Lung (tissue), 12 donors: ENCODE measurements around the gene LAMC2. TPM values are rescaled to one million over a fixed set of nuclear protein-coding genes. Genes with fewer than 3 reads are reported as not detected.
A peak's percentile ranks its signal among the peaks of the same experiment; 100 is the strongest.

Experiments
- ATAC-seq: fragments of 200-7000 bp; cut with Tn5 transposase; one replicate; pipeline ENCODE4 v1.9.1; 2020; ENCODE audit warnings: moderate number of reproducible peaks; ENCODE audit not compliant: insufficient read depth, low FRiP score
- DNase-seq, 3 donors: peaks; one replicate each; pipeline ENCODE4 v3.0.0-alpha.2; 2013 to 2017
- H3K27ac ChIP-seq, 2 donors: one replicate each; pipeline ENCODE4 v1.5.1; 2013; ENCODE audit warnings: mild to moderate bottlenecking in 2 of 2, moderate library complexity in 2 of 2, control low read depth in 1 of 2, inconsistent platforms in 1 of 2, low read depth in 1 of 2, low read length in 1 of 2
- H3K27me3 ChIP-seq, 3 donors: one replicate each; pipeline ENCODE4 v1.5.1; 2013; ENCODE audit warnings: low read length in 2 of 3; ENCODE audit not compliant: control insufficient read depth in 3 of 3, insufficient read depth in 3 of 3
- H3K36me3 ChIP-seq, 4 donors: one replicate each; pipeline ENCODE4 v1.5.1; 2013; ENCODE audit warnings: low read length in 4 of 4, mild to moderate bottlenecking in 1 of 4, moderate library complexity in 1 of 4; ENCODE audit not compliant: control insufficient read depth in 4 of 4, insufficient read depth in 4 of 4
- H3K4me1 ChIP-seq, 5 donors: one replicate each; pipeline ENCODE4 v1.5.1; 2013; ENCODE audit warnings: low read length in 5 of 5, mild to moderate bottlenecking in 2 of 5, moderate library complexity in 1 of 5; ENCODE audit not compliant: control insufficient read depth in 5 of 5, insufficient read depth in 5 of 5
- H3K4me3 ChIP-seq: one replicate; pipeline ENCODE4 v1.5.1; 2013; ENCODE audit warnings: mild to moderate bottlenecking, control low read depth, moderate library complexity
- H3K9ac ChIP-seq, 2 donors: one replicate each; pipeline ENCODE4 v1.5.1; 2013; ENCODE audit warnings: low read length in 2 of 2, control low read depth in 1 of 2; ENCODE audit not compliant: insufficient read depth in 1 of 2
- H3K9me3 ChIP-seq, 4 donors: one replicate each; pipeline ENCODE4 v1.5.1; 2013; ENCODE audit warnings: low read length in 3 of 4, mild to moderate bottlenecking in 1 of 4, moderate library complexity in 1 of 4; ENCODE audit not compliant: control insufficient read depth in 4 of 4, insufficient read depth in 3 of 4
- CTCF ChIP-seq: IDR thresholded peaks from 2 replicates; pipeline ENCODE4 v1.5.1; 2012; ENCODE audit warnings: mild to moderate bottlenecking; ENCODE audit errors: control extremely low read depth, extremely low read depth
- WGBS, 2 donors: extraction: QIAGEN DNeasy Blood & Tissue Kit; methylation state at CpG; one replicate each; pipeline ENCODE4 v1.1.7; 2013; 5-methylcytosine and 5-hydroxymethylcytosine counted together
- polyA plus RNA-seq, 2 donors: library from polyadenylated mRNA; stranded (reverse); fragments of 200-250 nt; gene quantifications; one replicate each; pipeline ENCODE4 v1.2.1, GENCODE V29; 2013
- total RNA-seq, 2 donors: library from RNA; depleted of rRNA in 1 of 2; stranded (reverse); fragments of >200 nt in 1 of 2; gene quantifications; one replicate each; pipeline ENCODE4 v1.2.1, GENCODE V29; 2014 to 2021
- donor health status: control.
- donor health status: control.
- donor health status: Bipolar disorder and iron deficiency.
- donor health status: healthy.
- donor health status: DM: yes; HTN: yes; CAD: no.

Gene LAMC2
- total and polyA plus RNA-seq, 4 donors = 13.7 to 63.1 (median 40.3) TPM

GRCh38 chr1:183281553-183282091 is 95.6 kb downstream of the LAMC2 start:
- peak; percentile 76 for TF ChIP-seq CTCF
- ATAC-seq (peak; percentile 82), DNase-seq (peak; percentile 94 to 97 (median 96))
- H3K27me3 ChIP-seq = no peaks in the 10 kb centered on the region
- H3K4me3 ChIP-seq = no peak overlapping the region
- peak overlapping the region; percentile 56 to 67 for H3K27ac ChIP-seq
- H3K4me1 ChIP-seq = peaks cover 0 to 30% (median 0%) of the 10 kb centered on the region in 5 donors
- H3K36me3 ChIP-seq = no peaks in the 10 kb centered on the region
- H3K9me3 ChIP-seq = no peaks in the 10 kb centered on the region
- H3K9ac ChIP-seq = no peak overlapping the region
- WGBS, 2 donors = 36 to 54% methylated on average over 10 to 12 of the region's 12 CpGs

- no peak overlapping the region for H3K4me3 ChIP-seq
- no peaks in the 10 kb centered on the region for H3K9me3 ChIP-seq
- H3K4me1 ChIP-seq = peaks cover 0 to 34% (median 0%) of the 10 kb centered on the region in 5 donors
- DNase-seq (no peak), ATAC-seq (no peak)
- TF ChIP-seq CTCF = no peak
- H3K27ac ChIP-seq = peak overlapping the region; percentile 35 to 67
- H3K36me3 ChIP-seq = no peaks in the 10 kb centered on the region
- WGBS, 2 donors = 78 to 84% methylated on average over 9 of the region's 9 CpGs
- no peak overlapping the region for H3K9ac ChIP-seq
- H3K27me3 ChIP-seq = no peaks in the 10 kb centered on the region
These were observed 96.2 kb downstream of the LAMC2 start for GRCh38 chr1:183282101-183282855.

GRCh38 chr1:183283286-183283685 is 97.2 kb downstream of the LAMC2 start:
- H3K4me3 ChIP-seq = no peak overlapping the region
- H3K9ac ChIP-seq = no peak overlapping the region
- H3K9me3 ChIP-seq = no peaks in the 10 kb centered on the region
- no peaks in the 10 kb centered on the region for H3K27me3 ChIP-seq
- H3K27ac ChIP-seq = no peak overlapping the region
- TF ChIP-seq CTCF = no peak
- DNase-seq = no peak
- no peaks in the 10 kb centered on the region for H3K36me3 ChIP-seq
- WGBS, 2 donors = 80 to 91% methylated on average over 5 of the region's 5 CpGs
- ATAC-seq = no peak
- peaks cover 0 to 37% (median 0%) of the 10 kb centered on the region in 5 donors for H3K4me1 ChIP-seq
